H9 (cell line): ENCODE results near the gene ZNF586. TPM values are rescaled to one million over a fixed set of nuclear protein-coding genes. Genes with fewer than 3 reads are reported as not detected.

ENCODE experiments used
- DNase-seq: peaks from one replicate; pipeline ENCODE4 v3.0.0-alpha.2; 2017
- H2AFZ ChIP-seq: one replicate; pipeline ENCODE4 v1.6.1; 2013; ENCODE audit warnings: mild to moderate bottlenecking, low read length, control low read depth, moderate library complexity
- H2AK5ac ChIP-seq: 2 replicates; pipeline ENCODE4 v1.6.1; 2013; ENCODE audit warnings: low read length, control low read depth, mixed read lengths; ENCODE audit not compliant: insufficient read length
- H2BK120ac ChIP-seq: one replicate; pipeline ENCODE4 v1.6.1; 2013; ENCODE audit warnings: low read depth, mild to moderate bottlenecking, low read length, control low read depth, inconsistent platforms; ENCODE audit not compliant: poor library complexity, severe bottlenecking
- H2BK12ac ChIP-seq: 2 replicates; pipeline ENCODE4 v1.6.1; 2013; ENCODE audit warnings: low read length, control low read depth, mixed read lengths, low read depth; ENCODE audit not compliant: insufficient read length
- H2BK15ac ChIP-seq: 2 replicates; pipeline ENCODE4 v1.6.1; 2013; ENCODE audit warnings: low read depth, low read length, control low read depth
- H2BK20ac ChIP-seq: one replicate; pipeline ENCODE4 v1.6.1; 2013; ENCODE audit warnings: low read depth, mild to moderate bottlenecking, low read length, control low read depth, inconsistent platforms; ENCODE audit not compliant: poor library complexity, severe bottlenecking
- H2BK5ac ChIP-seq: 2 replicates; pipeline ENCODE4 v1.6.1; 2013; ENCODE audit warnings: low read length, control low read depth, mixed read lengths; ENCODE audit not compliant: insufficient read length
- H3K14ac ChIP-seq: 2 replicates; pipeline ENCODE4 v1.6.1; 2013; ENCODE audit warnings: low read length, control low read depth; ENCODE audit not compliant: insufficient read depth
- H3K18ac ChIP-seq: 2 replicates; pipeline ENCODE4 v1.6.1; 2013; ENCODE audit warnings: low read depth, mild to moderate bottlenecking, mixed read lengths, low read length, control low read depth; ENCODE audit not compliant: insufficient read length
- H3K23ac ChIP-seq: 2 replicates; pipeline ENCODE4 v1.6.1; 2013; ENCODE audit warnings: low read length, control low read depth, mixed read lengths, low read depth; ENCODE audit not compliant: insufficient read length
- H3K23me2 ChIP-seq: 2 replicates; pipeline ENCODE4 v1.6.1; 2013; ENCODE audit warnings: low read depth, mild to moderate bottlenecking, mixed read lengths, low read length, control low read depth; ENCODE audit not compliant: insufficient read length, poor library complexity, severe bottlenecking
- H3K27ac ChIP-seq: 2 replicates; pipeline ENCODE4 v1.5.1; 2013; ENCODE audit warnings: low read length, control low read depth, mixed read lengths, low read depth; ENCODE audit not compliant: insufficient read length
- H3K27me3 ChIP-seq: 2 replicates; pipeline ENCODE4 v1.6.1; 2013; ENCODE audit warnings: low read length, control low read depth, inconsistent platforms; ENCODE audit not compliant: insufficient read depth
- H3K4ac ChIP-seq: 2 replicates; pipeline ENCODE4 v1.6.1; 2013; ENCODE audit warnings: low read depth, mild to moderate bottlenecking, control low read depth, inconsistent platforms, low read length, moderate library complexity
- H3K4me1 ChIP-seq: 2 replicates; pipeline ENCODE4 v1.6.1; 2013; ENCODE audit warnings: low read length, control low read depth, inconsistent platforms; ENCODE audit not compliant: insufficient read depth
- H3K4me2 ChIP-seq: 2 replicates; pipeline ENCODE4 v1.6.1; 2013; ENCODE audit warnings: low read length, control low read depth, mixed read lengths; ENCODE audit not compliant: insufficient read length, insufficient read depth
- H3K56ac ChIP-seq: 2 replicates; pipeline ENCODE4 v1.6.1; 2013; ENCODE audit warnings: low read depth, mild to moderate bottlenecking, mixed read lengths, low read length, control low read depth; ENCODE audit not compliant: insufficient read length
- H3K79me1 ChIP-seq: 2 replicates; pipeline ENCODE4 v1.6.1; 2013; ENCODE audit warnings: low read depth, mild to moderate bottlenecking, moderate library complexity, low read length, control low read depth, inconsistent platforms; ENCODE audit not compliant: insufficient read depth, poor library complexity, severe bottlenecking
- H3K79me2 ChIP-seq: 2 replicates; pipeline ENCODE4 v1.6.1; 2013; ENCODE audit warnings: low read length, control low read depth, inconsistent platforms; ENCODE audit not compliant: insufficient read depth
- H3K9ac ChIP-seq: 2 replicates; pipeline ENCODE4 v1.6.1; 2013; ENCODE audit warnings: low read length, control low read depth, mixed read lengths; ENCODE audit not compliant: insufficient read length; ENCODE audit errors: extremely low read depth
- H3K9me3 ChIP-seq: one replicate; pipeline ENCODE4 v1.6.1; 2013; ENCODE audit warnings: low read depth, low read length, inconsistent platforms; ENCODE audit not compliant: control insufficient read depth
- H3T11ph ChIP-seq: one replicate; pipeline ENCODE4 v1.6.1; 2013; ENCODE audit warnings: mild to moderate bottlenecking, low read length, control low read depth, inconsistent platforms
- H4K20me1 ChIP-seq: one replicate; pipeline ENCODE4 v1.6.1; 2013; ENCODE audit not compliant: control insufficient read depth, insufficient read length, insufficient read depth
- H4K5ac ChIP-seq: 2 replicates; pipeline ENCODE4 v1.6.1; 2013; ENCODE audit warnings: low read depth, mild to moderate bottlenecking, mixed read lengths, low read length, control low read depth; ENCODE audit not compliant: insufficient read length
- H4K8ac ChIP-seq: replicated peaks from 2 replicates; pipeline ENCODE4 v1.6.1; 2013; ENCODE audit warnings: low read length, control low read depth, mixed read lengths, low read depth; ENCODE audit not compliant: insufficient read length
- H4K91ac ChIP-seq: 2 replicates; pipeline ENCODE4 v1.6.1; 2013; ENCODE audit warnings: low read depth, mild to moderate bottlenecking, moderate library complexity, mixed read lengths, low read length, control low read depth; ENCODE audit not compliant: insufficient read length
- H3K27ac Mint-ChIP-seq, 3 experiments: 2 replicates in 2 of 3; 3 replicates in 1 of 3; pipeline ENCODE4 v1.8.0; 2020 to 2021; ENCODE audit warnings: mixed read lengths in 3 of 3, mild to moderate bottlenecking in 1 of 3, moderate library complexity in 1 of 3
- H3K27me3 Mint-ChIP-seq: 2 replicates; pipeline ENCODE4 v1.8.0; 2021; ENCODE audit warnings: low read depth, mild to moderate bottlenecking, moderate library complexity, mixed read lengths
- H3K36me3 Mint-ChIP-seq, 3 experiments: 2 replicates in 2 of 3; 3 replicates in 1 of 3; pipeline ENCODE4 v1.8.0; 2020 to 2021; ENCODE audit warnings: low read depth in 3 of 3, mixed read lengths in 3 of 3; ENCODE audit not compliant: insufficient read depth in 1 of 3
- H3K4me1 Mint-ChIP-seq, 2 experiments: 2 replicates each; pipeline ENCODE4 v1.8.0; 2020; ENCODE audit warnings: mixed read lengths in 2 of 2
- H3K4me3 Mint-ChIP-seq, 2 experiments: 2 replicates in 1 of 2; 3 replicates in 1 of 2; pipeline ENCODE4 v1.8.0; 2020 to 2021; ENCODE audit warnings: mild to moderate bottlenecking in 2 of 2, mixed read lengths in 2 of 2, moderate library complexity in 1 of 2
- H3K9me3 Mint-ChIP-seq, 2 experiments: 2 replicates in 1 of 2; 3 replicates in 1 of 2; pipeline ENCODE4 v1.8.0; 2020; ENCODE audit warnings: mild to moderate bottlenecking in 2 of 2, mixed read lengths in 2 of 2, moderate library complexity in 1 of 2
- CTCF ChIP-seq: fragments of 200-600 bp; sonication (generic); conservative IDR thresholded peaks from 3 replicates; pipeline ENCODE4 v1.8.0; 2021; ENCODE audit warnings: antibody characterized with exemption, mild to moderate bottlenecking
- WGBS: extraction: QIAGEN DNeasy Blood & Tissue Kit; methylation state at CpG from one replicate; pipeline ENCODE4 v1.1.7; 2013; ENCODE audit warnings: missing lambda C conversion rate, low lambda C conversion rate, mixed read lengths; ENCODE audit not compliant: insufficient read length; ENCODE audit errors: extremely low coverage; 5-methylcytosine and 5-hydroxymethylcytosine counted together
- total RNA-seq: library from RNA; stranded (reverse); gene quantifications from 2 replicates; pipeline ENCODE4 v1.2.1, GENCODE V29; 2021

ZNF586 gene
- total RNA-seq, 1 experiment from 2014 or later = 17.6 TPM

DNA sequence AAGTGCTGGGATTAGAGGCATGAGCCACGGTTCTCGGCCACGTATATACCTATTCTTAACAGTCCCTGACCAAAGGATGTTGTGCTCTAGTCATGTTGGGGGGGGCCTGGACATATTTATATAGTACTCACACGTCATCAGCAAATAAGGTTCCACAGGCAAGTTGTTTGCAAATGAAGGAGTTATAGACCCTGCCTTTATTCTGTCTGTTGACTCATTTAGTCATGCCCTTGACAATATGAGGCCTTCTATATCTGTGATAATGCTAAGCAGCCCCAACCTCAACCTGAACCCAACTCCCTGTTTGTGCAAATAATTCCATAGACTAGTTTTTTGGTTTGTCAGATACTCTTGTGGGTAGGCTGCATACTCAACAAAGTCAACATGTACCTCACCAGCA is 8.9 kb downstream of the ZNF586 start:
- no peaks in the 10 kb centered on the region for H3K79me1 ChIP-seq
- TF ChIP-seq CTCF = no peak
- H3K4ac ChIP-seq = no peak overlapping the region
- peaks cover 53 to 70% (median 60%) of the 10 kb centered on the region in 3 experiments for H3K36me3 Mint-ChIP-seq
- no peak overlapping the region for H3K56ac ChIP-seq
- H3K23me2 ChIP-seq = no peaks in the 10 kb centered on the region
- H3K23ac ChIP-seq = no peak overlapping the region
- H3K27me3 Mint-ChIP-seq = no peaks in the 10 kb centered on the region
- no peak overlapping the region for H3K4me3 Mint-ChIP-seq
- H3K9ac ChIP-seq = no peak overlapping the region
- DNase-seq = no peak
- H2AFZ ChIP-seq = no peak overlapping the region
- no peak overlapping the region for H2BK12ac ChIP-seq
- no peak overlapping the region for H2AK5ac ChIP-seq
- H3K9me3 Mint-ChIP-seq = peaks cover 0 to 4% of the 10 kb centered on the region in 2 experiments; a peak in 2 of 5 replicates
- no peaks in the 10 kb centered on the region for H3K27me3 ChIP-seq
- H2BK120ac ChIP-seq = no peak overlapping the region
- H3K79me2 ChIP-seq = peaks cover 18% of the 10 kb centered on the region; the same call in 1 of the 2 replicates
- WGBS = no CpG with 5 or more reads among the region's 4 CpGs
- no peak overlapping the region for H3K27ac ChIP-seq
- no peak overlapping the region for H4K91ac ChIP-seq
- no peaks in the 10 kb centered on the region for H4K20me1 ChIP-seq
- H3K18ac ChIP-seq = no peak overlapping the region
- no peak overlapping the region for H2BK15ac ChIP-seq
- H3K14ac ChIP-seq = no peak overlapping the region
- no peaks in the 10 kb centered on the region for H3K9me3 ChIP-seq
- no peak overlapping the region for H4K5ac ChIP-seq
- H3K27ac Mint-ChIP-seq = no peak overlapping the region
- H4K8ac ChIP-seq = no peak overlapping the region
- H2BK5ac ChIP-seq = no peak overlapping the region
- H3K4me2 ChIP-seq = no peak overlapping the region
- H2BK20ac ChIP-seq = no peak overlapping the region
- no peak overlapping the region for H3T11ph ChIP-seq
- H3K4me1 Mint-ChIP-seq = no peaks in the 10 kb centered on the region
- H3K4me1 ChIP-seq = no peaks in the 10 kb centered on the region
